Motor neuron (in vitro differentiated cells): Measurements from ENCODE around the gene CCNB1IP1. TPM values are rescaled to one million over a fixed set of nuclear protein-coding genes. Genes with fewer than 3 reads are reported as not detected.
A peak's percentile ranks its signal among the peaks of the same experiment; 100 is the strongest.
"Not testable (repeated sequence)": the region's sequence is repeated elsewhere in the genome, so short reads cannot be mapped to it uniquely, and the experiment has no call there.

Experiments used
- ATAC-seq, 8 experiments: fragments of 200-7000 bp; cut with Tn5 transposase; replicated peaks in 6 of 8; 2 replicates each; pipeline ENCODE4 v1.8.0; 2021; ENCODE audit warnings: mild to moderate bottlenecking in 8 of 8, moderate library complexity in 8 of 8
- H3K27ac ChIP-seq, 2 donors: fragments of 250-450 bp; sonication (Bioruptor Pico); 2 replicates each; pipeline ENCODE4 v1.9.0; 2021; ENCODE audit warnings: antibody characterized with exemption in 2 of 2, mild to moderate bottlenecking in 2 of 2, moderate library complexity in 1 of 2
- H3K4me1 ChIP-seq, 2 donors: fragments of 250-450 bp; sonication (Bioruptor Pico); replicated peaks in 1 of 2; 2 replicates each; pipeline ENCODE4 v1.6.1; 2021; ENCODE audit warnings: antibody characterized with exemption in 2 of 2, mild to moderate bottlenecking in 2 of 2, moderate library complexity in 1 of 2
- H3K4me3 ChIP-seq, 5 donors: fragments of 250-450 bp; sonication (Bioruptor Pico); 2 replicates each; pipeline ENCODE4 v1.9.0; 2021; ENCODE audit warnings: antibody characterized with exemption in 5 of 5, mild to moderate bottlenecking in 5 of 5, moderate library complexity in 4 of 5
- WGBS, 10 experiments: fragments of 450-650 bp; shearing (Covaris generic); methylation state at CpG; one replicate each; pipeline ENCODE4 v1.0.0; 2022; 5-methylcytosine and 5-hydroxymethylcytosine counted together
- in situ Hi-C, 9 experiments: fragments of 400-800 bp; cut with MboI; loops; one replicate each; pipeline ENCODE4 v1.15.0; 2021; ENCODE audit warnings: low sequenced_read_pairs in 9 of 9, low pct_unique_long_range_greater_than_20kb in 2 of 9; ENCODE audit not compliant: unreplicated experiment in 9 of 9
- total RNA-seq, 8 experiments: library from RNA; unstranded; fragments of 300-600 nt; gene quantifications; 2 replicates each; pipeline versions ENCODE4 v1.2.3 to v1.2.4, GENCODE V29; 2022

The CCNB1IP1 gene, protein sequence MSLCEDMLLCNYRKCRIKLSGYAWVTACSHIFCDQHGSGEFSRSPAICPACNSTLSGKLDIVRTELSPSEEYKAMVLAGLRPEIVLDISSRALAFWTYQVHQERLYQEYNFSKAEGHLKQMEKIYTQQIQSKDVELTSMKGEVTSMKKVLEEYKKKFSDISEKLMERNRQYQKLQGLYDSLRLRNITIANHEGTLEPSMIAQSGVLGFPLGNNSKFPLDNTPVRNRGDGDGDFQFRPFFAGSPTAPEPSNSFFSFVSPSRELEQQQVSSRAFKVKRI
- 10 to 100 TPM; 49.7 to 97.6 (median 71.6) TPM for total RNA-seq

DNA sequence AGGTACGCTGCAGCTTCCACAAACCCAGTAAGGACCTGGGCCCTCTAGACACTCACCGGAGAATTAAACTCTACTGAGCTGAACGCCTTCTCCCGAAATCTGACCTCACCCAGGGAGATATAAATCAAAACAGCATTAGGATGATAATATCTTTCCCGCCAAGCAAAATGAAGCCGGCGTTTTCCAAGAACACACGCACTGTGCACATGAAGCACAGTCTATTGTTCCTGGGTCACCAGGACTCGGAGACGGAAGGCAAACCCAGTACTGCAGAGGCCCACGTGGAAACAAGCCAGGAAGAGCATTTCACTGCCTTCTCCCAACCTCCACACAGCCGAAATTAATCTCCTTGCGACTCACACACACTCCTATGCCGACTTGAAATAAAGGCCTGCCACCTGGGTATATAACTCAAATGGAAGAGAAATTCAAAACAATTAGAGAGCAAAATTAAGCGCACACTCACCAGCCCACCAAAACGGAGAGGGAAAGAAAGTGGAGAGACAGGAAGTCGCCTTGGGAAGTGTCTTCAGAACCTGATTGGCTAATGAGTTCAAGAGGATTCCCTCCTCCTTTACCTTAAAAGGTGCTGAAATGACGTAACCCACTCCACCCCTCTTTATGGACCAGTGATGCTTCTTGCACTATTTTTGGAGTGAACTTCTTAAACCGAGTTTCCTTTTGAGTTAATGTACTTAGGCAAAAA lies at the start of gene CCNB1IP1:
CCNB1IP1 (minus strand) TSS at position 492 of the 706 bp plus-strand sequence. CDS start 16,756 bp downstream, outside the sequence.
- in situ Hi-C loops, result loop anchor here in 5 of 9 experiments (25.0 kb wide), 3 partner anchors 129 to 354 kb away; partner anchors contain the start of genes ANG (in 2 of the 5), APEX1 (in 2 of the 5), OSGEP (in 2 of the 5) and PIP4P1 (in 2 of the 5)
- Histone ChIP-seq H3K4me1 (peaks cover 0 to 3% of the 10 kb centered on the region in 2 donors), H3K4me3 (peak within 1 kb of the TSS; percentile 39 to 78 (median 54)), H3K27ac (peak within 1 kb of the TSS; percentile 37 to 67)
- ATAC-seq, result peak; percentile 88 to 99 (median 96)
- WGBS, 10 experiments, result 0 to 6% (median 0%) methylated on average over 2 to 16 of the region's 19 CpGs

DNA sequence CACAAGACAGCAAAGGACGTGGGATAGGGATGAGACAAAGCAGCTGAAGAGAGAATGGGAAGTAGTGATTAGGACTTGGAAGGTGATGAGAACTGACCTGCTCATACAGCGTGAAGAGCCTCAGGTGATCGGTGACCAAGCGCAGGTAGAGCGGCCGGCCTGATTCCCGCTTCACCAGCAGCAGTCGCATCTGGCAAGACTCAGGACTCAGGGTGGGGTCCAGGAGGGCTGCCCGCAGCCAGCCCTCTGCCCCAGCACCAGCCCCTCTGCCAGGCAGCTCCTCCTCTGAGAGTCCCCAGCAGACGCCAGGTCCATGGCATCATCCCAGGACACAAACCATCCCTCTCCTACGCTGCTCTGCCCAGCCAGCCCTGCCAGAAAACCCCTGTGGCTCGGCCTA lies 49.4 kb upstream of the CCNB1IP1 start:
- Histone ChIP-seq H3K4me3 (no peak overlapping the region), H3K27ac (no peak overlapping the region), H3K4me1 (no peaks in the 10 kb centered on the region)
- in situ Hi-C loops, result no loop called here
- no peak for ATAC-seq
- WGBS, 10 experiments, result 40 to 100% (median 92%) methylated on average over 1 to 8 of the region's 12 CpGs; no CpG with 5 or more reads in 3 of the 10 experiments

DNA sequence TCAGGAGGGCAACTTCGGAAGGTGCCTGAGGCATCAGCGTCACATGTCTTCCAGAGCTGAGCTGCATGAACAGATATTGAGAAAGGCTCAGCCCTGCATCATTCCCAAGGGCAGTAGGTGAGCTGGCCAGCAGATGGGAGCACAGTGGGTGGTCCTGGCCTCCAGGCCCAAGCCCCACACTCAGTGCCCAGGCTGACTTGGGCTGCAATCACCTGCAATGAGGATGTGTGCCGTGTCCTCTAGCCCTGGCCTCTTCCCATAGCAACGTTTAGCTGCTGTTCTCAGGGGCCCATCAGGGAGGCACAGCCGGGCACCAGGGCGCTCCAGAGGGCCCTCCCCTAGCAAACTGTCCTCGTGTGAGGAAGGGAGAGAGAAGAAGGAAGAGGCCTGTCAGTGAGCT lies 48.3 kb upstream of the CCNB1IP1 start:
- no peak overlapping the region for H3K4me3 ChIP-seq
- no peaks in the 10 kb centered on the region for H3K4me1 ChIP-seq
- no peak overlapping the region for H3K27ac ChIP-seq
- ATAC-seq, result no peak
- in situ Hi-C loops, result no loop called here
- 80 to 100% (median 93%) methylated on average over 1 to 3 of the region's 7 CpGs; no CpG with 5 or more reads in 6 of the 10 experiments for WGBS, 10 experiments

DNA sequence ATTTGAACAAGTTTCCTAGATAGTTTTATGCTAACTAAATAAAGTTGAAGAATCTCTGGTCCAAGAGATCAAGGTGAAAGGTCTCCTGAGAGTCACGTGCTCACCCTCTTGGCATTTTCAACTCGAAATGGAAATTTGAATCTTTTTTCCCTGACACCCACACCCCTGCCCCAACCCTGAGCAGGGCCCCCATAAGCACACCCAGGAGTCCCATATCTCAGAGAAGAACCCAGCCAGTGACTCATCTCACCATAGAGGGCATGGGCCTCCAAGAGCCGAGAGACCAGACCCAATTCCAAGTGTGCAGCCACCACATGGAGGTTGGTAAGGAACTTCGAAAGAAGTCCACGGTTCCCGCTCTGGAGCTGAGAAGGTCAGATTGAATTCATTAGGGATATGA lies 47.6 kb upstream of the CCNB1IP1 start:
- 58 to 100% (median 85%) methylated on average over 1 to 5 of the region's 6 CpGs for WGBS, 10 experiments
- in situ Hi-C loops, result no loop called here
- Histone ChIP-seq H3K4me1 (no peaks in the 10 kb centered on the region), H3K27ac (no peak overlapping the region), H3K4me3 (no peak overlapping the region)
- ATAC-seq, result no peak

DNA sequence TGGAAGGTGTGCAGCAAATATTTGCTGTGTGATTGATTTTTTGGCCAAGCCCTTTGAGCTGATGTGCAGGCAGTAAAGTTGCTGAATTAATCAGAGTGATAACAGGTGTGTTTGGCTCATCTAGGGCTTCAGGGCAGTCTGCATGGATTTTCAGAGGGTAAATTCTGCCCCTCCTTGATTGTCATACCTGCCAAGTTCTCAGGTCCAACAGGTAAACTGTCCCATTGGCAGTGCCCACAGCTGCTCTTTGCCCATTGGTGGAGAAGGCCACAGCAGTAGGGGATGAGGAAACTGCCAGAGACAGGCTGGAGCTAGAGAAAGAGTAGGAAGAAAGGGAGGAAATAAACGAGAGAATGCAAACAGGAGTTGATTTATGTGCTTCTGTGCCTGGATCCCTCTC lies 46.7 kb upstream of the CCNB1IP1 start:
- 0 to 88% (median 50%) methylated on average over 1 of the region's 1 CpG; no CpG with 5 or more reads in 5 of the 10 experiments for WGBS, 10 experiments
- no peak overlapping the region for H3K4me3 ChIP-seq
- H3K27ac ChIP-seq, result no peak overlapping the region
- H3K4me1 ChIP-seq, result no peaks in the 10 kb centered on the region
- in situ Hi-C loops, result no loop called here
- no peak for ATAC-seq

DNA sequence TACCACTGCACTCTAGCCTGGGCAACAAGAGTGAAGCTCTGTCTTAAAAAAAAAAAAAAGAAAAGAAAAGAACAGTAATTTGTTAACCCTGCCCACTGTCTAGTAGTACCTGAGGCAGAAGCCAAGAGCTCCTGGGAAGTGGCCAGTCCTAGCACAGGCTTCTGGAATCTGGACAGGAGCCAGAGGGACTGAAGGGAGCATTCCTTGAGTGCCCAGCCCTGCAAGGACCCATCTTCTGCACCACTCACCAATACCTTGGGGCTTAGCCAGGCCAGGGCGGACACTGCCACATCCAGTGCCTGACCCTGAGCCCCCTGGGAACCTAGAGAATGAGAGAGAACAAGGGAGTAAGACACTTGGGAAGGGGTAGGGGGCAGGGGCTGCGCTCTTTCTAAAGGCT lies 44.1 kb upstream of the CCNB1IP1 start:
- H3K27ac ChIP-seq, result no peak overlapping the region
- 100% methylated on average over 1 to 2 of the region's 2 CpGs; no CpG with 5 or more reads in 7 of the 10 experiments for WGBS, 10 experiments
- no peak for ATAC-seq
- in situ Hi-C loops, result no loop called here
- no peak overlapping the region for H3K4me3 ChIP-seq
- H3K4me1 ChIP-seq, result no peaks in the 10 kb centered on the region

DNA sequence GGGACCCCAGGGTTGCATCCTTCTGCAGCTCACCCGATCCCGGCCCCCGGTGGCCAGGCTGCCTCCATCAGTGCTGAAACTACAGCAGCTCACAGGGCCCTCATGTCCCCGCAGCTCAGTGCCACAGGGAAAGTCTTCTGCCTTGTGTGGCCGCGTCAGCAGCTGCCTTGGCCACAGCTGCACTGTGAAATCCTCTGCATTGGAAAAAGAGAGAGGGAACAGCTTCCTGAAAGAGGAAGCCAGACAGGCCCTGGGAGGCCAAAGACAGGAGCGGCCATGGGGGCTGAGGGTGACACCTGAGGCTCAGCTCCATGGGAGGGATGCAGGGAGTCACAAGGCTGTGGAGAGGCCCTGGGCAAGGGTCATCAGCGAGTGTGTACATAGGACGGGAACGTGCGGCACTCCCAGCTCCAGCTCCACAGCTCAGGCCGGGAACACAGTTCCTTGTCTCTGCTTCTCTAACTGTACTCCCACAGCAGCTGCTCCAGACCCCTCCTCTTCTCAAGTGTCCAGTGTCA lies 43.1 kb upstream of the CCNB1IP1 start:
- Histone ChIP-seq H3K27ac (no peak overlapping the region), H3K4me3 (no peak overlapping the region), H3K4me1 (no peaks in the 10 kb centered on the region)
- 74 to 100% (median 94%) methylated on average over 2 to 8 of the region's 12 CpGs; no CpG with 5 or more reads in 4 of the 10 experiments for WGBS, 10 experiments
- in situ Hi-C loops, result no loop called here
- no peak for ATAC-seq

DNA sequence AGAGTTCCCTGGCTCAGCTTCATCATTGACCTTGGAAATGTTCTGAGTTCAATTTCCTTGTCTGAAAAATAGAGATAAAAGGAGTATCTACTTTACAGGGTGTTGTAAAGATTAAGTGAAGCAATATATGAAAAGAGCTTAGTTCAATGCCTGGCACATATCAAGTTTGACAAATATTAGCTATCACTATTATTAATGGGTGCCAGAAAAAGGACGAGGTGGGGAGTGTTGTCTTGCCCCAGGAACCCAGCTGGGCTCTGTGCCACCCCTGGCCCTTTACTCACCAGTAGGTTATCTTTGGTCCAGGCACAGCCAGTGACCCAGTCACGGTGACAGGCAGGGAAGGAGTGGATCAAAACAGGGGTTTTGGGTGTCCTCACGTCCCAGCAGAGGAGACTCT lies 42.4 kb upstream of the CCNB1IP1 start:
- H3K27ac ChIP-seq, result no peak overlapping the region
- H3K4me1 ChIP-seq, result no peaks in the 10 kb centered on the region
- WGBS, 10 experiments, result 0 to 100% (median 83%) methylated on average over 1 to 3 of the region's 3 CpGs; no CpG with 5 or more reads in 1 of the 10 experiments
- no peak for ATAC-seq
- in situ Hi-C loops, result no loop called here
- no peak overlapping the region for H3K4me3 ChIP-seq

DNA sequence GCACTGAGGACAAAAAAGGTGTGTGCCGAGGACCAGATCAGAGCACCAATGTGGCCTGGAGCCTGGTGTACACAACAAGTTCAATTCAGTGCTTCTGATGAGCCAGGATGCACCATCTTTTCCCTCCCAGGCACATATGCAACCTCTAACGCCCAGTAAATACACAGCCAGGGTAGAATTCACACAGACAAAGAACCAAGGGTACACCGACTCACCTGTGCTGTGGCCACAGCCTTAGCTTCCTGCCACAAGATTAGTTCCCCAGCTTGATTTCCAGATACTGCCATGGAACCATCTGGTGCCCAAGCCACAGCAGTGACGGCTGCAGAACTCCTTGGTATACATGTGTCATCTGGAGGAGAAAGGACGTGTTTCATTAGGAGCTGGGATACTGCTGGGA lies 39.7 kb upstream of the CCNB1IP1 start:
- in situ Hi-C loops, result no loop called here
- 60 to 100% (median 83%) methylated on average over 1 to 4 of the region's 5 CpGs; no CpG with 5 or more reads in 3 of the 10 experiments for WGBS, 10 experiments
- Histone ChIP-seq H3K4me3 (no peak overlapping the region), H3K27ac (no peak overlapping the region), H3K4me1 (no peaks in the 10 kb centered on the region)
- no peak for ATAC-seq

DNA sequence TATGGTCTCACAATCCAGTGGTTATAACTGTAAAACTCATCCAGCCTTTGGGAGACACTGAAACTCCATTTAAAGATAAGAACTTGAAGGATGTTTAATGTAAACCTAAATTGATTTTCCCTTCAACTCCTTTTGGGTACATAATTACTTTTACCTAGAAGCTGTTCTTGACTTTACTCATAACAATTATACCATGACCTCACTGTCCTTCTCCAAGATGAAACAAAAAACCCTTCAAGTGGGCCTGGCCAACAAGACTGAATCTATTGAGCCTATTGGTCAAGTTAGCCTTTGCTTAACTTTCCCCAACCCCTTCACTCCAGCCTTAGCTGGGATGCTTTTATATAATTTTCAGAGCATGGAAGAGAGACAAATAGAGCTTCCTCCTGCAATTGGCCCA lies 32.8 kb upstream of the CCNB1IP1 start:
- H3K4me1 ChIP-seq, result no peaks in the 10 kb centered on the region
- H3K27ac ChIP-seq, result no peak overlapping the region
- no peak overlapping the region for H3K4me3 ChIP-seq
- in situ Hi-C loops, result no loop called here
- no peak for ATAC-seq

DNA sequence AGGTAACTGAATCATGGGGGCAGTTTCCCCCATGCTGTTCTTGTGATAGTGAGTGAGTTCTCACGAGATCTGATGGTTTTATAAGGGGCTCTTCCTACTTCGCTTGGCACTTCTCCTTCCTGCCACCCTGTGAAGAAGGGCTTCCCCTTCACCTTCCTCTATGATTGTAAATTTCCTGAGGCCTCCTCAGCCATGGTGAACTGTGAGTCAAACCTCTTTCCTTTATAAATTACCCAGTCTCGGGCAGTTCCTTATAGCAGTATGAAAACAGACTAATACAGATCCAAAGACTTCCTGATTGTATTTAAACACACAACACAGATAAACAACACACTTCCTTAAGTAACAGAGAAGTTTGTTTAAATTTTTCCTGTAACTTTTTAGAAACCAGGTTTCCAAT lies 25.4 kb upstream of the CCNB1IP1 start:
- 89 to 100% (median 100%) methylated on average over 1 to 3 of the region's 3 CpGs; no CpG with 5 or more reads in 4 of the 10 experiments for WGBS, 10 experiments
- H3K4me3 ChIP-seq, ATAC-seq, H3K4me1 ChIP-seq, in situ Hi-C loops, H3K27ac ChIP-seq: not testable (repeated sequence)

DNA sequence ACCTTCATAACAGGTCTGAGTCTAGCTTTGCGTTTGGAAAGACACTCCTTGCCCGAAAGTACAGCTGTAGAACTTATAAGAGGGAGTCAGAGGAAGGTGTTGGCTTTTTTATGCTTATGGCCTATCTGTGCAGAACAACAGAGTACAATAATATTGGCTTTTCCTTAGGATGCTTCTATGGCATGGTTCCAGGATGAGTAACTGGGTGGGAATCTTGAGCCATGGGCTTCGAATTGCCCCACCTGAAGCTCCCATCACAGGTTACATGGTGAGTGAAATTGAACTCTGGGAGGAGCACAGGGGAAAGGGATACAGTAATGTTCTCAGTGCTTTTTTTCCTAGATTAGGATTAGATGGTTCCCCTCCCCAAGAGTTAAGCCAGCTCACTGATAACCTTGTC lies 23.3 kb upstream of the CCNB1IP1 start:
- in situ Hi-C loops, result no loop called here

DNA sequence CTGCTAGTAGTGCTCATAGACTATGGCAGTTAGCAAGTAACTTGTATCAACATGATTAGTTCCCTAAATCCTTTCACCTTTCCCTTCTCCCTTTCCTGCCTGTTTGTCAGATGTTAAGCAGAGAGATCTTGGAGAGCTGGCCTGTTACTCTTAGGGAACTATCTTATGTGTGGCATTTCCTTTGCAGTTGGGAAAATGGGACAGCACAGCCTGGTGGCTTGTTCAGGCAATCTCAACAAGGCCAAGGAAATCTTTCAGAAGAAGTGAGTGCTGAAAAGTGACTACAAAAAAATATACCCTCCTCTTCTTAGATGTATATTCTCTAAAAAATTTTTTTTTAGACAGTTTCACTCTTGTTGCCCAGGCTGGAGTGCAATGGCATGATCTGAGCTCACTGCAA lies 17.8 kb upstream of the CCNB1IP1 start:
- H3K4me1 ChIP-seq, result no peaks in the 10 kb centered on the region
- in situ Hi-C loops, result no loop called here
- ATAC-seq, result peak in 3 of 8 experiments; percentile 64 to 75 (median 70)
- H3K27ac ChIP-seq, result no peak overlapping the region
- no peak overlapping the region for H3K4me3 ChIP-seq

More for the DNA sequence above, 23.3 kb upstream of the CCNB1IP1 start:
- Histone ChIP-seq H3K4me1 (no peaks in the 10 kb centered on the region), H3K27ac (no peak overlapping the region), H3K4me3 (no peak overlapping the region)
- WGBS, 10 experiments, result 50 to 100% (median 88%) methylated on average over 1 to 3 of the region's 3 CpGs; no CpG with 5 or more reads in 2 of the 10 experiments
- ATAC-seq, result no peak
